Measurements from ENCODE around the gene CEP55.

- TF ChIP-seq, protein P1, sequence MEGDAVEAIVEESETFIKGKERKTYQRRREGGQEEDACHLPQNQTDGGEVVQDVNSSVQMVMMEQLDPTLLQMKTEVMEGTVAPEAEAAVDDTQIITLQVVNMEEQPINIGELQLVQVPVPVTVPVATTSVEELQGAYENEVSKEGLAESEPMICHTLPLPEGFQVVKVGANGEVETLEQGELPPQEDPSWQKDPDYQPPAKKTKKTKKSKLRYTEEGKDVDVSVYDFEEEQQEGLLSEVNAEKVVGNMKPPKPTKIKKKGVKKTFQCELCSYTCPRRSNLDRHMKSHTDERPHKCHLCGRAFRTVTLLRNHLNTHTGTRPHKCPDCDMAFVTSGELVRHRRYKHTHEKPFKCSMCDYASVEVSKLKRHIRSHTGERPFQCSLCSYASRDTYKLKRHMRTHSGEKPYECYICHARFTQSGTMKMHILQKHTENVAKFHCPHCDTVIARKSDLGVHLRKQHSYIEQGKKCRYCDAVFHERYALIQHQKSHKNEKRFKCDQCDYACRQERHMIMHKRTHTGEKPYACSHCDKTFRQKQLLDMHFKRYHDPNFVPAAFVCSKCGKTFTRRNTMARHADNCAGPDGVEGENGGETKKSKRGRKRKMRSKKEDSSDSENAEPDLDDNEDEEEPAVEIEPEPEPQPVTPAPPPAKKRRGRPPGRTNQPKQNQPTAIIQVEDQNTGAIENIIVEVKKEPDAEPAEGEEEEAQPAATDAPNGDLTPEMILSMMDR (IDR thresholded peaks at IDR 0.05): no peak
- no peak for TF ChIP-seq POLR2A (IDR thresholded peaks at IDR 0.05)
Observed at GRCh38 chr10:93518531-93518930, 22.1 kb downstream of the CEP55 start.

All from vagina (tissue), 2 donors.